ENCODE measurements around the gene MPRIP. TPM values are rescaled to one million over a fixed set of nuclear protein-coding genes. Genes with fewer than 3 reads are reported as not detected.
"Not testable (repeated sequence)": the region's sequence is repeated elsewhere in the genome, so short reads cannot be mapped to it uniquely, and the experiment has no call there.

MPRIP gene
- total RNA-seq, 2 donors from 2014 or later, result 204 to 207 TPM

DNA sequence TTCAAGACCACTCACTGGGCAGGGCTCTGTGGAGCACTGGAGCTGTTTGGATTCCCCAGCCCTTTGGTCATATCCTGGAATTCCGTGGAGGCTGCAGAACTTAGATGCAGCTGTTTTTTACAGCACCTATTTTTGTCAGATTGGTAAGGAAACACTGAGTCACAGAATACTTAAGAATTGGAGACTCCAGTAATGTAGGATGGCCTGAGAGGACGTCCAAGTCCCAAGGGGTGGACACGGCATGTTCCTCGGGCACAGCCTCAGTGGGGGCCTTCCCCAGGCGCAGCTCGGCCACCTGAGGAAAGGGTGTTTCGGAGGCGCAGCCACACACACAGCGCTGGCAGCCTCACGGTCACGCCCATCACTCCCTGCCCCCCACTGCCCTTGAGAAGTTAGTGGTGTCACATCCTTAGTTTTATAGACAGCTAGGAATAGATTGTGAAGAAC lies 149.1 kb downstream of the MPRIP start:
- Mint-ChIP-seq H3K27ac (peak overlapping the region; percentile 33), H3K4me1 (peaks cover 6% of the 10 kb centered on the region), H3K36me3 (ENCODE audit: low read depth) (peaks cover 18% of the 10 kb centered on the region), H3K9me3 (no peaks in the 10 kb centered on the region), H3K27me3 (no peaks in the 10 kb centered on the region), H3K4me3 (no peak overlapping the region)
- ATAC-seq (replicated peaks), result no peak

DNA sequence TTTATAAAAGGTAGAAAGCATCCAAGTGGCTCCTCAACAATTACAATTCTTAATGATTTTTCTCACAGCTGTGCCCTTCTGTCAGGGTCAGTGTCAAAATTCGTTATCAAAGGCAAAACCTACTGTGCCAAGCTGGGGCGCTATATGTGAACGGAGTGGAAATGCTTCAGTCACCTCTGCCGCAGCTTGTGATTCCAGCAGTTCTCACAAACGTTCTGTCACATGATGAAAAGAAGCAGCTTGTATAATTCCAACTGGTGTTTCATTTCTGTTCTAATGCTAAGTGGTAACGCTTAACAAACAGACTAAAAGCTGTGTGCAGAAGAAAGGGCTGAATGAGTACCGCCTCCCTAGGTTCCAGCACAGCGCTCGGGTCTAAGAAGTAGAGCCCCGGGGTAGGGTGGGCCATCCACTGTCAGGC lies 149.7 kb downstream of the MPRIP start:
- no peak overlapping the region for H3K4me3 Mint-ChIP-seq
- H3K9me3 Mint-ChIP-seq, result no peaks in the 10 kb centered on the region
- peaks cover 20% of the 10 kb centered on the region for H3K36me3 Mint-ChIP-seq (ENCODE audit: low read depth)
- H3K27me3 Mint-ChIP-seq, result no peaks in the 10 kb centered on the region
- ATAC-seq (replicated peaks), result no peak
- H3K27ac Mint-ChIP-seq, result no peak overlapping the region
- H3K4me1 Mint-ChIP-seq, result peaks cover 9% of the 10 kb centered on the region

DNA sequence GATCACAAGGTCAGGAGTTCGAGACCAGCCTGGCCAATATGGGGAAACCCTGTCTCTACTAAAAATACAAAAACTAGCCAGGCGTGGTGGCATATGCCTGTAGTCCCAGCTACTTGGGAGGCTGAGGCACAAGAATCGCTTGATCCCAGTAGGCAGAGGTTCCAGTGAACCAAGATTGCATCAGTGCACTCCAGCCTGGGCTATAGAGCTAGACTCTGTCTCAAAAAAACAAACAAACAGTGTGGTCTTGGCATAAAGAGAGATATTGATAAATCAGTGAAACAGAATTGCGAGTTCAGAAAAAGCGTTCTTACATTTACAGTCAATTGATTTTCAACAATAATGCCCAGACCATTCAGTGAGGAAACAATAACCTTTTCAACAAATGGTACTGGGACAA lies 153.2 kb downstream of the MPRIP start:
- H3K27me3 Mint-ChIP-seq; H3K4me3 Mint-ChIP-seq; H3K27ac Mint-ChIP-seq; H3K9me3 Mint-ChIP-seq; ATAC-seq (replicated peaks): not testable (repeated sequence)
- Mint-ChIP-seq H3K4me1 (peaks cover 11% of the 10 kb centered on the region), H3K36me3 (ENCODE audit: low read depth) (peaks cover 25% of the 10 kb centered on the region)

DNA sequence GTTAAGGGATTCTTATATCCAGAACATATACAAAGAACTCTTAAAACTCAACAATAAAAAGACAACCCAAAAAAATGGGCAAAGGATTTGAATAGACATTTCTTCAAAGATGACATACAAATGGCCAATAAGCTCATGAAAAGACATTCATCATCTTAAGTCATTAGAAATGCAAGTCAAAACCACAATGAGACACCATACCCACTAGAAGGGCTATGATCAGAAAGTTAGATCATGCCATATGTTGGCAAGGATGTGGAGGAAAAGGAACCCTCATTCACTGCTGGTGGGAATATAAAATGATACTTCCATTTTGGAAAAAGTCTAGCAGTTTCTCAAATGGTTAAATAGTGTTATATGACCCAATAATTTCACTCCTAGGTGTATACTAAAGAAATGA lies 154.5 kb downstream of the MPRIP start:
- Mint-ChIP-seq H3K27ac (no peak overlapping the region), H3K4me3 (no peak overlapping the region), H3K36me3 (ENCODE audit: low read depth) (peaks cover 38% of the 10 kb centered on the region), H3K9me3 (no peaks in the 10 kb centered on the region), H3K27me3 (no peaks in the 10 kb centered on the region), H3K4me1 (peaks cover 17% of the 10 kb centered on the region)
- ATAC-seq (replicated peaks), result peak; percentile 57

DNA sequence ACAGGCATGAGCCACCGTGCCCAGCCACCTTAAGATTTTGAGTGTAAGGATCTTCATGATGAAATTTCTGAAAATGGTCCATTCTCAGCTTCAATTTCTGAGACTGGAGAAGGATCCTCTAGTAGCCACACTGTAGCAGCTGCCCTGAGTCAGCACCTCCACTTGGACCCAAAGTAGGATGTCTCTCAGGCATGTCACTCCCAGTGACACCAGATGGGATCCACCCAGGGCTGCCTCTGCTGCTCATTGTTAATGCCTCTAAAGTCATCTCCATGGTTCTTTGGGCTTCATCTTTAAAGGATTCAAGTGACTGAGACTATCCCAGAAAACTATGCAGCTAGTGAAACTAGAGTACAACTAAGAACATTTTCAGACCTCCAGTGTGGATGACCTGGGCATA lies 156.0 kb downstream of the MPRIP start:
- Mint-ChIP-seq H3K27ac (no peak overlapping the region), H3K4me1 (peaks cover 17% of the 10 kb centered on the region), H3K9me3 (no peaks in the 10 kb centered on the region), H3K4me3 (no peak overlapping the region), H3K36me3 (ENCODE audit: low read depth) (peaks cover 53% of the 10 kb centered on the region), H3K27me3 (no peaks in the 10 kb centered on the region)
- ATAC-seq (replicated peaks), result no peak

DNA sequence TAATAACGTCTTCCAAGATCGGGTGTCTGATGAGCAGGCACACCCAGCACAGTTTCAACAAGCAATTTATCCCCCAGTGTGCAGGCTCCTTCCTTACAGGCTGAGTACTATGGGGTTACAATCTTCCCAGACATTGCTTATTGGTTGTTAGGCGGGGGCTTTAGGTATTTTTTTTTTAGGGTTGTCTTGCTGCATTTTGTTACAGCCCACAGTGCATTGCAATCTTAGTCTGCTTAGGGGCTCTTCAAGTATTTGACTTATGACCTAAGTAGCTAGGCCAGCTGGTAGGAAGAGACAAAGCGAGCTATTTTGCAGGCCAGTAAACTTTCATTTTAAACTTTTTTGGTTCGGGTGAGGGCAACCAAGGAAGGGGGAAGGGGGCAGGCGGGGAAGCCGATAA lies 158.1 kb downstream of the MPRIP start:
- no peak for ATAC-seq (replicated peaks)
- Mint-ChIP-seq H3K4me1 (peaks cover 29% of the 10 kb centered on the region), H3K27me3 (no peaks in the 10 kb centered on the region), H3K4me3 (no peak overlapping the region), H3K27ac (peak overlapping the region; percentile 13), H3K36me3 (ENCODE audit: low read depth) (peaks cover 73% of the 10 kb centered on the region), H3K9me3 (no peaks in the 10 kb centered on the region)

DNA sequence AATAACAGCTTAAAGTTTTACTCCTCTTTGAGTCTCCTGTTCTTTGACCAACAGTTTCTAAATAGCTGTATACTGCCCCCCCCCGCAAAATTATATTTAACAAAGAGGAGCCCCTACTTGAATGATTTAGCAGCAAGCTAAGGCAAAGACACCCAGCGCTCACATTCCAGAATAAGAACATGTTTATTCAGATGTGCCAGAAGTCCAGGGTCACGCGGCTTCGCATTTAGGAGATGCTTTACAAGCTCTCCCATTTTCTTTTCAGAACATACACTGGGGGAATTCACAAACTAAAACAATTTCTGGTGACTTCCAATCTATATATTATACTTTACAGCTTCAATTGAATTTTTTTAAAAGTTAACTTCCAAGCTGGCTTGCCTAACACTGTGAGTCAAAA lies 158.6 kb downstream of the MPRIP start:
- Mint-ChIP-seq H3K9me3 (no peaks in the 10 kb centered on the region), H3K36me3 (ENCODE audit: low read depth) (peaks cover 76% of the 10 kb centered on the region), H3K27me3 (no peaks in the 10 kb centered on the region), H3K27ac (peak overlapping the region; percentile 38), H3K4me3 (no peak overlapping the region), H3K4me1 (peaks cover 29% of the 10 kb centered on the region)
- no peak for ATAC-seq (replicated peaks)

DNA sequence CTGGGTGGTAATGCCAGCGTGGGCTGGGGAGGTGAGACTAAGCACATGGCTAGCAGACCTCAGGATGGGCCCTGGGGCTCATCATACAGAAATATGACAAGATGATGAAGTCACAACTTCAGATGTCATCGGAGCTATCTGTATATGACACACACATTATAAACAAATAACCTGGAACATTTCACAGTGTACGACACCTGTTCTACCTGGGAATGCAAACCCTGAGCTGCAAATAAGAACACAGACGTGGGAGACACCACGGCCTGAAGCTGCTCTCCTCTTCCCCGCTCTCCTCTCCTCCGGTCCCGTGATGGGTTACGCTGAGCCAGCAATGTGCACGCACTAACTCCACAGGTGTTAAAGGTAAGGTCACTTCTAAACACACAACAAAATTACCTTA lies 159.0 kb downstream of the MPRIP start:
- no peaks in the 10 kb centered on the region for H3K9me3 Mint-ChIP-seq
- ATAC-seq (replicated peaks), result no peak
- H3K27me3 Mint-ChIP-seq, result no peaks in the 10 kb centered on the region
- no peak overlapping the region for H3K4me3 Mint-ChIP-seq
- peak overlapping the region; percentile 38 for H3K27ac Mint-ChIP-seq
- peaks cover 29% of the 10 kb centered on the region for H3K4me1 Mint-ChIP-seq
- peaks cover 76% of the 10 kb centered on the region for H3K36me3 Mint-ChIP-seq (ENCODE audit: low read depth)

DNA sequence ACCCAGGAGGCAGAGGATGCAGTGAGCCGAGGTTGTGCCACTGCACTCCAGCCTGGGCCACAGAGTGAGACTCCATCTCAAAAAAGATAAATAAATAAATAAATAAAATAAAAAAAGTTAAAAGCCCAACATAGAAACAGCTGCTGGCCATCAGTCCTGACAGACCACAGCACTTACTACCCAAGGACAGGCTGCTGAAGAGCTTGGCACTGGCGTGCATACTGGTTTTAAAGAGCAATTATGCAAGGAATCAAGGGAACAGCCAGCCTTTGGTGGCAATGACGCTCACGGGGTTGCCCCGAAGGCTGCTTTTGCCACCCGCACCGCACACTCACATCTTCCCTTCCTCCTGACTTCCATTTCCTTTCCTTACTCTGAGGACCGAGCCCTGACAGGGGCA lies 159.7 kb downstream of the MPRIP start:
- Mint-ChIP-seq H3K36me3 (ENCODE audit: low read depth) (peaks cover 74% of the 10 kb centered on the region), H3K4me1 (peaks cover 25% of the 10 kb centered on the region), H3K9me3 (no peaks in the 10 kb centered on the region), H3K4me3 (no peak overlapping the region), H3K27ac (no peak overlapping the region), H3K27me3 (no peaks in the 10 kb centered on the region)
- no peak for ATAC-seq (replicated peaks)

DNA sequence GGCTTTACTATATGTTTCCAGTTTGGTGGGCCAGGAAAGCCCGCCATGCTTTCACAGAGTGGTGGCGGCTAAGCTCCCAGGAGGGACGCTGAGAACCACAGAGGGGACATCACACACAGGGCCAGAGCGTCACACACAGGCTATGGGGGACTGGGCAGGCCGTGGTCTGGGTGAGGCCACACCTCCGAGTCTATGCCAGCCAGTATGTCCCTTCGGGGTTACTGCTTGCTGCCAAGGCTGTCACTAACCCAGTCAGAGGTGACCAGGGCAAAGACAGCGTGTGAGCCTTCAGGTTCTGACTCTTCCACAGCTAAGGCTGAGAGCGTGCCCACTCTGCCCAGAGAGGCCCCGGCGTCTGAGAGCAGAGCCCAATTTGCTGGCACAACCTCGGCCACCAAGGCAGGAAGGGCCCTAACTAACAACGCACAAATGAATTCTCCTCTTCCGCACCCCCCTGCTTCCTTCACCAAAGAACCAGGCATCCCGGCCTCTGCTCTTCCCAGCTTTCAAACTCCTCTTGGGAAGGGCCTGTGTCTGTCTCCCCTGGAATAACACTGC lies 161.0 kb downstream of the MPRIP start:
- peak overlapping the region; percentile 96 for H3K27ac Mint-ChIP-seq

DNA sequence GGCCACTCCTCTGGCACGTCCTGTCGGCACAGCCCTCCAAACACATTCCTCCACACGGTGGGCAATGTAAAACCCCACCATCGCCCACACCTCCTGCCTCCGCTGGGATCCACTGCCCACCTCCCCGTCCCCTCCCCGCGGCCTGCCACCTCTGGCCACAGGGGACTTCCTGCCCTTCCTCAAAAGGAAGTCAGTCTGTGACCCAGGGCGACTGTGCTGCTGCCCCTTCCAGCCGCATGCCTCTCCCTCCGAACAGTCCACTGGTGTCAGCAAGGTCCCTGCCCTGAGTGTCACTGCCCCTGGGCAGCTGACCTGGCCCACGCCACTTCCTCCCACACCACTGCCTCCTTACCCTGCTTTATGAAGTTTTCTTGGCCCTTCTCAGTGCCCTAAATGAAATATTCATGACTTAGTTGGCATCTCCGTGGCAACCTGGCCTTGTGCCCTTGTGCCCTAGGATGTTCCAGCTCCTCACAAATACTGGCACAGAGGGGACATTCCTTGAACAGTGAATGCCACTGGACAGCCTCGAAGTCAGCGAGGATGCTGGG lies 161.9 kb downstream of the MPRIP start:
- no peak for ATAC-seq (replicated peaks)
- H3K27me3 Mint-ChIP-seq, result no peaks in the 10 kb centered on the region
- H3K4me1 Mint-ChIP-seq, result peaks cover 17% of the 10 kb centered on the region
- H3K27ac Mint-ChIP-seq, result peak overlapping the region; percentile 96
- peaks cover 65% of the 10 kb centered on the region for H3K36me3 Mint-ChIP-seq (ENCODE audit: low read depth)
- no peaks in the 10 kb centered on the region for H3K9me3 Mint-ChIP-seq
- H3K4me3 Mint-ChIP-seq, result peak overlapping the region; percentile 92

More for the DNA sequence above, 161.0 kb downstream of the MPRIP start:
- Mint-ChIP-seq H3K27me3 (no peaks in the 10 kb centered on the region), H3K4me3 (peak overlapping the region; percentile 92), H3K36me3 (ENCODE audit: low read depth) (peaks cover 67% of the 10 kb centered on the region), H3K9me3 (no peaks in the 10 kb centered on the region), H3K4me1 (peaks cover 17% of the 10 kb centered on the region)
- ATAC-seq (replicated peaks), result no peak

DNA sequence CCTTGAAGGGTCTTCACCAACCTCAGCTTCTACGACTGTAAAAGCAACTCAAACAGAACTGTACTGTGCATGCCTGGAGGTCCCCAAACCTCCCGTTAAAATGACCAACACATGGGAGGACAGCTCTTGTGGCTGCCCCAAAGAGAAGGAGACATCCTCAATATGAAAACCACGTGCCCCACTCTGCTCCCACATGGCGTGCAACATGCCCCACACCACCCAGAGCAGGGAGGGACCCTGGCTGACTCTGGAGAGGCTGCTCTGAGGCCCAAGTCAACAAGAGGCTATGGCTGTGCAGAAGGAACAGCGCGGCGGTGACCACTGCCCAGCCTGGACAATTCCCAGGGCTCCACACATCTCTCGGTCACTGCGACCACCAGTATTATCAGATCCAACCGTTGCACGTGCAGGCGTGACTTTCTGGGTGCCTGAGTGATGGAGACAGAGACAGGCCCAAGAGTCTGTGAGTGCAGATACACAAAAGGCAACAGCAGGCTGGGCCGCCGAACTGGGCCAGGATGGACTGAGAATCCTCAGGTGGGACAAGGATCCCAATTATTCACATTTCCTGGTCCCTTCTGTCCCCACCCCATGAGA lies 162.5 kb downstream of the MPRIP start:
- ATAC-seq (replicated peaks), result no peak
- Mint-ChIP-seq H3K27ac (peak overlapping the region; percentile 96), H3K9me3 (no peaks in the 10 kb centered on the region), H3K36me3 (ENCODE audit: low read depth) (peaks cover 59% of the 10 kb centered on the region), H3K4me3 (peak overlapping the region; percentile 92), H3K4me1 (peaks cover 17% of the 10 kb centered on the region), H3K27me3 (no peaks in the 10 kb centered on the region)

DNA sequence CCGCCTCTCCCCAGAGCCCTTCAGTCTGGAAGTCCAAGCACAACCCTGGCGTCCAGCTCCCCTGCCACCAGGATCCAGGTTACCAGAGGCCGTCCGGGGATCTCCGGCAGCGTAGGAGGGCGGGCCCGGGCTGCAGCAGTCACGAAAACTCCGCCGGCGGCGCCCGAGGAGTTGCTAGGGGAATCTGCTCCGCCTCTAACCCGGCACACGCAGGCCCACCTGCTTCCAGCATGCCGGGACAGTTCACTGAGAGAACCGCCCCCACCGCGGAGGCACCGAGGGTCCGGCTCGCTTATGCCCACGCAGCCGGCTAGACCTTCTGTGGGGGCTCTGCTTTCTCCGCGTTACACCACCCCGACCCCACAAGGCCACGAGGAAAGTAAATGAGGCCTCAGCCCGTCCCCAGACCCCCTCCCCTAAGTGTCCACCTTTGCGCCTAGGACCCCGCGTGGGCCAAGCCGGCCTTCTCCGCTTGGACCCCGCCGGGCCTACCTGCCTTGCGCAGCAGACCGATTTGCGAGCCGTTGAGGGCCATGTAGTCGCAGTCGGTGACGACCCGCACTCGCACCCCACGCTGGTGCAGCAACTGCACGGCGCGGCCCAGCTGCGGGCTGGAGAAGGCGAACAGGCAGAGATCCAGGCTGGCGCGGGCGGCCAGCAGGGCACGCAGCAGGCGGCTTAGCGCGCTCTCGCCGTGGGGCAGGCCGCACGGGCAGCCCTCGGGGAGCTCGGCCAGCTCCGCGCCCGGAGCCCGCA lies 163.3 kb downstream of the MPRIP start:
- Mint-ChIP-seq H3K27me3 (no peaks in the 10 kb centered on the region), H3K4me3 (peak overlapping the region; percentile 92), H3K9me3 (no peaks in the 10 kb centered on the region), H3K27ac (peak overlapping the region; percentile 96), H3K4me1 (peaks cover 17% of the 10 kb centered on the region), H3K36me3 (ENCODE audit: low read depth) (peaks cover 50% of the 10 kb centered on the region)
- ATAC-seq (replicated peaks), result peak; percentile 70

DNA sequence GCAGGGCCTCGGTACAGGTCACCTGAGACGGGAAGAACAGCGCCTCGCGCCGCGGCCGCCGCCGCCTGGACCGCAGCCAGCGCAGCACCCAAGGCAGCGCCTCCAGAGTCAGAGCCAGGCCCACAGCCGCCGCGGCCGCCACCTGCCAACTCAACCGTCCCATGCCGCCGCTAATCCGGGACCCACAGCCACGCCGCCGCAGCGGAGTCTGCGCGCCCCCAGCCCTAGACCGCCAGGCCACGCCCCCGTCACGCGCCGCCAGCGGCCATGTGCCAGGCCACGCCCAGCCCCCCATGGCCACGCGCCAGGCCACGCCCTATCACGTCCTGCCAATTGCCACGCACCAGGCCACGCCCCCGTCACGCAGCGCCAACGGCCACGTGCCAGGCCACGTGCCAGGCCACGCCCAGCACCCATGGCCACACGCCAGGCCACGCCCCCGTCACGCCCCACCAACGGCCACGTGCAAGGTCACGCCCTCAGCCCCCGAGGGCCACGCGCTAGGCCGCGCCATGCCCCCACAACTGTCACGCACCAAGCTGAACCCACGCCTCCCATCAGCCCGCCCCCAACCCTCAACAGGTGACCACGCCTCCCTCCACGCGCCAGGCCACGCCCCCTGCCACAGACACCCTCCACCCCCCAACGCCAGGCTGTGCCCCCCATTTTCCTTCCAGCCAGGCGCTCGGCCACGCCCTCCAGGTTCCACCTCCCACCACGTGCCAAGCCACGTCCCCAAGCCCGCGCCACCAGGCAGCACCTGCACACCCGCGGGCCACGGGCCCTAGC lies 164.1 kb downstream of the MPRIP start, which contains the start of gene PLD6:
TSS of gene PLD6 (minus strand) at position 210 of the 789 bp plus-strand sequence. CDS start at position 163, 47 bp downstream.
- Mint-ChIP-seq H3K9me3 (no peaks in the 10 kb centered on the region), H3K36me3 (ENCODE audit: low read depth) (peaks cover 43% of the 10 kb centered on the region), H3K27me3 (no peaks in the 10 kb centered on the region), H3K4me3 (peak within 1 kb of the TSS; percentile 92), H3K4me1 (peaks cover 14% of the 10 kb centered on the region), H3K27ac (peak within 1 kb of the TSS; percentile 96)
- ATAC-seq (replicated peaks), result peak; percentile 75

Measured in activated T-helper 17 cell treated with anti-CD3 and anti-CD28 coated beads, Interleukin-2, amount 50 U/mL, for 72 hours (primary cell).